Activated CD4-positive, alpha-beta T cell treated with anti-CD3 and anti-CD28 coated beads, Interleukin-2, amount 50 U/mL, for 24 hours (primary cell): ENCODE data around the gene CXorf38.
A peak's percentile ranks its signal among the peaks of the same experiment; 100 is the strongest.
"Not testable (repeated sequence)": the region's sequence is repeated elsewhere in the genome, so short reads cannot be mapped to it uniquely, and the experiment has no call there.

Experiments used
- DNase-seq, 2 donors: peaks; one replicate each; pipeline ENCODE4 v3.0.0-alpha.2; 2020; ENCODE audit warnings: low read depth in 1 of 2, low spot score in 1 of 2

The CXorf38 gene

GRCh38 chrX:40632199-40632598, 15.2 kb downstream of the CXorf38 start:
- no peak for DNase-seq

GRCh38 chrX:40628506-40628905, 18.9 kb downstream of the CXorf38 start:
- DNase-seq, result no peak

GRCh38 chrX:40625294-40625693, 22.1 kb downstream of the CXorf38 start:
- no peak for DNase-seq

GRCh38 chrX:40623665-40624064, 23.7 kb downstream of the CXorf38 start:
- DNase-seq, result no peak

GRCh38 chrX:40623139-40623536, 24.2 kb downstream of the CXorf38 start, which contains the start of gene MPC1L:
Gene MPC1L (plus strand): TSS chrX:40623428. CDS start chrX:40623566, 138 bp downstream.
- no peak for DNase-seq

- no peak for DNase-seq
These were observed 24.8 kb downstream of the CXorf38 start for GRCh38 chrX:40622479-40623138.

GRCh38 chrX:40617566-40617965, 29.8 kb downstream of the CXorf38 start:
- no peak for DNase-seq

- no peak for DNase-seq
These were observed 31.4 kb downstream of the CXorf38 start for GRCh38 chrX:40615976-40616375.

GRCh38 chrX:40612511-40612910, 34.9 kb downstream of the CXorf38 start:
- no peak for DNase-seq

GRCh38 chrX:40607381-40607780, 40.0 kb downstream of the CXorf38 start:
- DNase-seq, result no peak

GRCh38 chrX:40603446-40603845, 43.9 kb downstream of the CXorf38 start:
- DNase-seq, result no peak

GRCh38 chrX:40589616-40590321, 57.6 kb downstream of the CXorf38 start:
- not testable (repeated sequence) for DNase-seq

- DNase-seq, result not testable (repeated sequence)
These were observed 59.7 kb downstream of the CXorf38 start for GRCh38 chrX:40587623-40588022.

- DNase-seq, result no peak
These were observed 64.5 kb downstream of the CXorf38 start for GRCh38 chrX:40582811-40583210.

- DNase-seq, result not testable (repeated sequence)
These were observed 65.2 kb downstream of the CXorf38 start for GRCh38 chrX:40582178-40582577.

GRCh38 chrX:40581336-40581920, 65.9 kb downstream of the CXorf38 start:
- DNase-seq, result no peak

GRCh38 chrX:40580537-40581335, 66.6 kb downstream of the CXorf38 start, which contains the start of gene ATP6AP2:
Gene ATP6AP2 (plus strand): TSS chrX:40580970. CDS start chrX:40581066, 96 bp downstream.
- DNase-seq, result peak; percentile 60 to 87

- DNase-seq, result no peak
These were observed 67.3 kb downstream of the CXorf38 start for GRCh38 chrX:40579900-40580536.

GRCh38 chrX:40579141-40579540, 68.2 kb downstream of the CXorf38 start:
- no peak for DNase-seq

- no peak for DNase-seq
These were observed 69.2 kb downstream of the CXorf38 start for GRCh38 chrX:40578039-40578695.
